ENCODE data around the gene SSBP3.
"Not testable (repeated sequence)": the region's sequence is repeated elsewhere in the genome, so short reads cannot be mapped to it uniquely, and the experiment has no call there.

SSBP3 gene

GRCh38 chr1:54347261-54347954 lies 58.8 kb downstream of the SSBP3 start:
- DNase-seq: no peak

- DNase-seq: not testable (repeated sequence)
These were observed 60.6 kb downstream of the SSBP3 start for GRCh38 chr1:54345548-54345947.

DNA sequence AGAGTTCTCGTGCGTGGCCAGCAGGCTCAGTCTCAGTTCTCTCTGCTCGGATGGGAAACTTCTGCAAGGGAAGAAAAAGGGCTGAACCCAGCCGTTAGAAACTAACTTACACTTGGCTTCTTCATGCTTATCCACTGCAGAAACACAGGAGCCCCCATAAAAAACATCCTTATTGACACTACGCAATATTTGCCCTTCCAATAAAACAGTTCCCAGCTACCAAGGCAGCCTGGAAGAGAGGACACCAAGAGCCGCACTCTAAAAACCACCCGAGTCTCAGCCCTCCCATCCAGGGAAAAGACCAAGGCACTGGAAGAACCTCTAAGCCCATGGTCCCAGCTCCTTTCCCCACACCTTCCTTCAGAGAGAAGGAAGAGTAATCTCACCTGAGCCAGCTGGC lies 61.1 kb downstream of the SSBP3 start:
- DNase-seq: no peak

DNA sequence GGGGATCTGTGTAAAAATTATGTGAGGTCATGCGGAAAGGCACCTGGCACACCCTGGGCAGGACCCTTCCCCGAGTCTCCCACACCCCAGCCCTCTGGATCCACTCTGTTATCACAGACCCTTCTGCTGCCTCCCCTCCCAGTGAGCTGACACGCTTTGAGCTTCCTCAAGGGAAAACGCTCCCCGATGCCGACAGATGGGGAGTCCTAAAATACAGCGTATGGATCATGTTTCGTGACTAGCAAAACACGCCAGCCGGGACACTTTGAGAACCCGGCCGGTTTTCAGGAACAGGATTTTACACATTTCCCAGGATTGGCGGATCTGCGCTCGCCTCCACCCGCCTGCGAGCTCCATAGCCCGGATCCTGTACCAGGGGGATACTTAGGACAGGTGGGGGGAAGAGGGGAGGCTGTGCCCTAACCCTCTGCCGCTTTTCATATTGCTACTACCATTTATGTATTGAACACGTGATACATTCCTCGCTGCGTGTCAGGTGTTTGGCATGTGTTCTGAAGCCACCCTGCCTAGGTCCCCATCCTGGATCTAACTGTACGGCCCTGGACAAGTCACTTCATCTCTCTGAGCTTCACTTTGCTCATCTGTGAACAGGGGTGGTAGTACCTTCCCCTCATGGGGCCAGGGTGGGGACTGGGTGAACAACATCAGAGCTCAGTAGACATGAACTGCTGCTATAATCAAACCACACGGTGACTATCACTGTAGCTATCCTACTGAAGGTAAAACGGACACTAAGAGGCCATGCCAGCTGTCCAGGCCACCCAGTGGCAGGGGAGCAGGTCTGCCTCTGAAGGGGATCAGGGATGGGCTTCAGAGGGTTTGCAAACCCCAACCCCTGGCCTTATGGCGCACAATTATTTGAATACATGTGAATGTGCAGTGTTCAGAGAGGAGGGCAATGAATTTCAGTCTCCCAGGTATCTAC lies 63.2 kb downstream of the SSBP3 start:
- DNase-seq: no peak

GRCh38 chr1:54342288-54342687 lies 63.9 kb downstream of the SSBP3 start:
- DNase-seq: peak; percentile 74

- DNase-seq: no peak
These were observed 64.4 kb downstream of the SSBP3 start for GRCh38 chr1:54341763-54342162.

DNA sequence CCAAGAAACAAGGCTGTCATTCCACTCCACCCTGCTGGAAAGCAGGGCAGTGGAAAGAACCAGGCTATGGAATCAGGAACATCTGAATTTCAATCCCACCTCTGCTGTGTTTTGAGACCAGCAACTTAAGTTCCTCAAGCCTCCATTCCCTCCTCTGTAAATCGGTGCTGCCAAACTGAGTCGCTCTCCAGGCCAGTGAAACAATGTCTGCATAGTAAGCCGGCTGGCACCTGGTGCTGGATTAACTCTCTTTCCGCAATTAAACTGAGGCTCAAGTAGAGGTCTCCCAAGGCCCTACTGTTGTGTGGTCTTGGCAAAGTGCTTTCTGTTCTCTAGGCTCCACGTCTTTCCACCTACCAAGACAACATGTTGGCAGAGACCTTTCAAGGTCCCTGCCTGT lies 65.3 kb downstream of the SSBP3 start:
- DNase-seq: no peak

DNA sequence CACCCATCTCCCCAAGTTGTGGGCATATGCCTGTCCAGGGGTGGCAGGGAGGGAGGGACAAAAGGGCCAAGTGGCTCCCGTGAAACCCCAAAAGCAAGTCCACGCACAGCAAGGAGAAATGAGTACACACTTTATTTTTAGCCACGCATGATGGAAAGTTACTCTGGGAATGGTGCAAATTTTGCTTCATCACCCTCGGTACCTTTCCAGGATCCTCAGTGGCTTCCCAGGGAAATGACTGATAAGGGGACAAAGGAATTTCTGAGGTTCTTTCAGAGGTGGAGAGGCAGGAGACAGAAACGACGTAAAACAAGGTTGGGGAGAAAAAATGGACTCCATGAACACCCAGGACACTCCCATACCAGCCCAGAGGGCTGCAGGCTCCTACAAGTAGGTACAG lies 65.8 kb downstream of the SSBP3 start:
- DNase-seq: no peak

- DNase-seq: no peak
These were observed 67.1 kb downstream of the SSBP3 start for GRCh38 chr1:54339126-54339525.

DNA sequence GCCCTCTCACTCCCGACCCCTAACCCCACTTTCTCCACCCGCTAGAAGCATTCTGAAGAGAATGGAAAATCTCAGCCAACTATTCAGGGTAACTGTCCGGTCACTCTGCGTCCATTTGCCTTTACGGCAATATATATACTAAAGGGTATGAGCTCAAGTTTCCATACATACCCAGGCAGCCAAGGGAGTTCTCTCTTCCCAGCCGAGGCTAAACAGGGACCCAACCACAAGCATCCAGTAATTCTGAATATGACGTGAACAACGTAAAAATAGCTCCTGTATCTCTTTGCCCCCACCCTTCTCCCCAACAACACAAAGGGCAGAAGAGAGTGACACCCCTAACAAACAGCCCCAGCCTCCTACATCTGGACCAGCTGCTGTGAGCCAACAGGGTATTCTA lies 67.7 kb downstream of the SSBP3 start:
- DNase-seq: no peak

GRCh38 chr1:54337928-54338327 lies 68.3 kb downstream of the SSBP3 start:
- DNase-seq: peak; percentile 48

GRCh38 chr1:54337034-54337433 lies 69.2 kb downstream of the SSBP3 start:
- DNase-seq: no peak

GRCh38 chr1:54336116-54336515 lies 70.1 kb downstream of the SSBP3 start:
- no peak for DNase-seq

DNA sequence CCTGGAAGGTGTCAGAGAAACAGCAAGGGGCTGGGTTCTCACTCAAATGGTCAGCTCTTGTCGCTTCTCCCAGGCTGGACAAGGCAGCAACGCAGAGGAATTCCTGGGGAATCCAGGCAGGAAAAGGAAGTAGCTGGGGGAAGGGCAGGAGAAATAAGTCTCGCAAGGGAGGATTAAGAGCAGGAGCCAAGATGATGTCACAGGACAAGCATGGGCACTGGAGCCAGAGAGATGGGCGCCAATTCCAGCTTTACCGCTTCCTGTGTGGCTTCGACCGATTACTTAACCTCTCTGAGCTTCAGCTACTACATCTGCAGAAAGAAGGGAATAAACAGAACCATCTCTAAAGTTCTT lies 70.5 kb downstream of the SSBP3 start:
- no peak for DNase-seq

DNA sequence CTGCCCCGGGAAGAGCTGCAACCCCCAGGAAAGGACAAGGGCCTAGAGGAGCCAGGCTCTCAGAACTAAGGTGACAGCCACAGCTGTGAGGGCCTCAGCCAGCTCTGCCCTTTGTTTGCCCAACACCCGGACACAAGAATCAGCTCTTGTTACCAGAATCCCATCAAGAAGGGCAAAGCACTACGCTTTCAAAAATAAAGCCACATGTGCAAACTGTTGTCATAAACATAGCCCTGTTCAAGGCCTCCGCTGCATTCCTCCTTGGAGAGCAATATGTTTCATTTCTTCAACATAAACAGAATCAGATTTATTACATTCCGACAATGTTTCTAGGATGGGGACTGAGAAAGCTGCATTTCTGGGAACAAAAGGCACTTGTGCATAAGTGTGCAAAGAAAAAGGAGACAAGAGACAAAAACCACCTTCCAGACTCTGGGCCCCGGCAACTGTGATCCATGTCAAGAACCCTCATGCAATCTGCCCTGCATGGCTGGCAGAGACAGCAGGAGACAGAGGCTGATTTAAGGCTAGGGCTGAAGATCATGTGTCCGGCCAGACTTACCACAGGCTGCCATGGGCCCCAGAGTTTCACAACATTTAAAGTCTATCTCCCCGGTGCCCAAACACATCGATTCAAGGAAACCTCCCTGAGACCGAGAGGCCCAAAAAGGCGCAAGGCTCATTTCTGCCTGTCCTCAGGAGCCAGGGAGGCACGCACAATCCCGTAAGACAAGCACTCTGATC lies 71.0 kb downstream of the SSBP3 start:
- peak; percentile 42 for DNase-seq

DNA sequence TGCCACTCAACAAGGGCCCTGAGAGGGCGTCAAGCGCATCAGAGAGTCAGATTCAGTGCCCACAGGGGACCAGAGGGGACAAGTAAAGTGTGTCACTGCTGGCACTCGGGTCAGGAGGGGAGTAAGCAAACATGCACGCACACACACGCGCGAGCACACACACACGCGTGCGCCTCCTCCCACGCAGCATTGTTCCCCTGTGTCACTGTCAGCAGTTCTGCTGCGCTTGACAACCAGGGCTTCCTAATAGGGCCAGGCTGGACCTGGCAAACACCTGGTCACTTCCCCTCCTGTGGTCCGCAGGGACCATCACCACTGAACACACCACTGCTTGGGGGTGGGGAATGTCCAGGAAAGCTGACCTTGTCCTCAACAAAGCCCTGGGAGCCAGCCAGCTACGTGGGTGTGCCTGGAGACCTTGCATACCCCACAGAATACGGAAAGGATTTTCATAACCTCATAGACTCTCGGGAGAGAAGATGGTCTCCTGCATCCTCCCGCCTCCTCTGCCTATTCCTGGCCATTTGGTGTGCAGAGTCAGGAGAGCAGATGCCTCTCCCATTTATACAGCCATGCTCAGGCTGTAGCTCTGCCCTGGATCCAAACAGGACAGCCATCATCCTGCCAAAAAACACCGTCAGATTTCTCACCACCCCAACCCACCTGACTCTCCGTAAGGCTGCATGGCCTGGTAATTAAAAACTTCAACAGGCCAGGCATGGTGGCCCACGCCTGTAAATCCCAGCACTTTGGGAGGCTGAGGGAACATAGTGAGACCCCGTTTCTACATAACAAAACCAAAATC lies 73.2 kb downstream of the SSBP3 start:
- no peak for DNase-seq

GRCh38 chr1:54331843-54332463 lies 74.2 kb downstream of the SSBP3 start:
- no peak for DNase-seq

DNA sequence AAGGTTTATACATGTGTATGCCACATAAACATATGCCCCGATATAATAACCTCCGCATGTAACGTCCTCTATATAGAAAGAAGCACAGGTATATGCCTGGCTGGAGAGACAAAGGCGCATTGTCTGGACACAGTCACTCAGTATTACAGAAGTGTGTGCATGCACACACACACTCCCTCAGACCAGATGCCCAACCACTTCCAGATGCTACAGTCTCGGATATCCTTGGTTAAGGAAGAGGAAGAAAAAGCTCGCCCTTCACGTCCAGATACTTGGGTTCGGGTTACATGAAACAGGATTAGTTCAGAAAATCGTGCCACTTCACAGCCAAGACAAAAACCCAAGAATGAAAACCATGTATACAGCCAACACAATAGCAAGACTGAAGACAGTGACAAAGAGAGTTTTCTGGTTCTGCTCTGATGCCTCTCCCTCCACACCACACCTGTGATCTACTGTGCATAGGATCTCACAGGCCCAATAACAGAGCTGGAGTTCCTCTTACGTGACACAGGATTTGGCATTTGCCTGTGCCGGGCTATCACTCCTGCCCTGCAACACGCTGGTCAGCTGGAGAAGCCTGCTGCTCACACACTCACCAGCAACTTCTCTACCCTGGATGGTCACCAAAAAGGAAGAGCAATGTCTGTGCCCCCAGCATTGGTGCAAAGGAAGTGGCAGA lies 75.0 kb downstream of the SSBP3 start:
- DNase-seq: no peak

- no peak for DNase-seq
These were observed 76.7 kb downstream of the SSBP3 start for GRCh38 chr1:54329312-54330003.

GRCh38 chr1:54328066-54328636 lies 78.0 kb downstream of the SSBP3 start:
- DNase-seq: no peak

All from NCI-H510A treated with DMSO at 0.1 percent for 48 hours (cell line).